Lower lobe of right lung (tissue), 2 donors: ENCODE measurements around the gene ZNF436. TPM values are rescaled to one million over a fixed set of nuclear protein-coding genes. Genes with fewer than 3 reads are reported as not detected.
A peak's percentile ranks its signal among the peaks of the same experiment; 100 is the strongest.
"Not testable (repeated sequence)": the region's sequence is repeated elsewhere in the genome, so short reads cannot be mapped to it uniquely, and the experiment has no call there.

Experiments used
- ATAC-seq, 2 donors: fragments of 200-7000 bp; cut with Tn5 transposase; one replicate each; pipeline ENCODE4 v1.9.1; 2020 to 2022; ENCODE audit warnings: mild to moderate bottlenecking in 2 of 2, moderate library complexity in 2 of 2
- DNase-seq: peaks from one replicate; pipeline ENCODE4 v3.0.0-alpha.2; 2020
- H3K27ac ChIP-seq: fragments of 200-600 bp; one replicate; pipeline ENCODE4 v1.8.0; 2022
- H3K27me3 ChIP-seq: fragments of 200-600 bp; one replicate; pipeline ENCODE4 v1.8.0; 2022; ENCODE audit warnings: low read depth
- H3K36me3 ChIP-seq: fragments of 200-600 bp; one replicate; pipeline ENCODE4 v1.8.0; 2022; ENCODE audit warnings: mild to moderate bottlenecking
- H3K4me1 ChIP-seq: fragments of 200-600 bp; one replicate; pipeline ENCODE4 v1.8.0; 2022
- H3K4me3 ChIP-seq: fragments of 200-600 bp; one replicate; pipeline ENCODE4 v1.8.0; 2022; ENCODE audit warnings: mild to moderate bottlenecking
- H3K9me3 ChIP-seq: fragments of 200-600 bp; one replicate; pipeline ENCODE4 v1.8.0; 2022
- CTCF ChIP-seq: fragments of 200-600 bp; IDR thresholded peaks from one replicate; pipeline ENCODE4 v1.8.0; 2022; ENCODE audit warnings: antibody characterized with exemption, mild to moderate bottlenecking
- intact Hi-C: fragments of 100-400 bp; cut with DNase I; formaldehyde crosslinking; loops from one replicate; pipeline ENCODE4 v1.11.0; 2022
- total RNA-seq: library from RNA; stranded (reverse); fragmentation: NEBNext Ultra II Directional; extraction: Animal tissue kit (Norgen Biotek cat#: 25700); gene quantifications from one replicate; pipeline ENCODE4 v1.2.1, GENCODE V29; 2021
- donor health status: DM: no; HTN: yes; CAD: no; lungs with severe emphysema.

ZNF436 gene
- total RNA-seq, 1 donor from 2014 or later = 11.6 TPM

GRCh38 chr1:23384312-23385058, 14.8 kb upstream of the ZNF436 start:
- DNase-seq = no peak
- Histone ChIP-seq H3K4me3 (no peak overlapping the region), H3K9me3 (no peaks in the 10 kb centered on the region), H3K36me3 (peaks cover 25% of the 10 kb centered on the region), H3K27ac (peak overlapping the region; percentile 36), H3K27me3 (no peaks in the 10 kb centered on the region), H3K4me1 (peaks cover 17% of the 10 kb centered on the region)
- intact Hi-C loops = no loop called here
- peak in 1 of 2 donors; percentile 10 for ATAC-seq
- no peak for TF ChIP-seq CTCF

- Histone ChIP-seq H3K9me3 (no peaks in the 10 kb centered on the region), H3K27me3 (no peaks in the 10 kb centered on the region), H3K4me3 (no peak overlapping the region), H3K27ac (peak overlapping the region; percentile 6), H3K36me3 (peaks cover 25% of the 10 kb centered on the region), H3K4me1 (peaks cover 23% of the 10 kb centered on the region)
- no peak for TF ChIP-seq CTCF
- intact Hi-C loops = no loop called here
- peak in 1 of 2 donors; percentile 11 for ATAC-seq
- DNase-seq = no peak
These were observed 14.1 kb upstream of the ZNF436 start for GRCh38 chr1:23383577-23384311.

GRCh38 chr1:23381233-23381885, 11.7 kb upstream of the ZNF436 start:
- H3K4me1 ChIP-seq = peaks cover 42% of the 10 kb centered on the region
- no peaks in the 10 kb centered on the region for H3K9me3 ChIP-seq
- H3K27me3 ChIP-seq = no peaks in the 10 kb centered on the region
- no peak for TF ChIP-seq CTCF
- intact Hi-C loops = no loop called here
- no peak for ATAC-seq
- peaks cover 25% of the 10 kb centered on the region for H3K36me3 ChIP-seq
- no peak overlapping the region for H3K4me3 ChIP-seq
- no peak overlapping the region for H3K27ac ChIP-seq
- no peak for DNase-seq

GRCh38 chr1:23380719-23381118, 11.1 kb upstream of the ZNF436 start:
- ATAC-seq (no peak), DNase-seq (no peak)
- H3K36me3 ChIP-seq = peaks cover 24% of the 10 kb centered on the region
- no peaks in the 10 kb centered on the region for H3K27me3 ChIP-seq
- H3K4me1 ChIP-seq = peaks cover 42% of the 10 kb centered on the region
- no peaks in the 10 kb centered on the region for H3K9me3 ChIP-seq
- TF ChIP-seq CTCF = no peak
- H3K27ac ChIP-seq = no peak overlapping the region
- no peak overlapping the region for H3K4me3 ChIP-seq
- intact Hi-C loops = no loop called here

- not testable (repeated sequence) for H3K27ac ChIP-seq, ATAC-seq, H3K27me3 ChIP-seq
These were observed 10.6 kb upstream of the ZNF436 start for GRCh38 chr1:23380236-23380635.

More at GRCh38 chr1:23380236-23380635, 10.6 kb upstream of the ZNF436 start:
- DNase-seq, intact Hi-C loops, H3K9me3 ChIP-seq, H3K4me3 ChIP-seq: not testable (repeated sequence)
- Histone ChIP-seq H3K36me3 (peaks cover 19% of the 10 kb centered on the region), H3K4me1 (peaks cover 39% of the 10 kb centered on the region)
